BLaER1 (cell line): ENCODE data around the gene MLLT1.

ENCODE experiments used
- H3K27ac ChIP-seq: shearing (Covaris generic); formaldehyde crosslinking; 2 replicates; pipeline ENCODE4 v1.8.1; 2022
- H3K27me3 ChIP-seq: shearing (Covaris generic); formaldehyde crosslinking; 2 replicates; pipeline ENCODE4 v1.8.1; 2022
- H3K36me3 ChIP-seq: shearing (Covaris generic); formaldehyde crosslinking; 2 replicates; pipeline ENCODE4 v1.8.1; 2022
- H3K4me1 ChIP-seq: shearing (Covaris generic); formaldehyde crosslinking; 2 replicates; pipeline ENCODE4 v1.8.1; 2022
- H3K4me2 ChIP-seq: shearing (Covaris generic); formaldehyde crosslinking; 2 replicates; pipeline ENCODE4 v1.8.1; 2022
- H3K4me3 ChIP-seq: shearing (Covaris generic); formaldehyde crosslinking; 2 replicates; pipeline ENCODE4 v1.8.1; 2022
- H3K9ac ChIP-seq: shearing (Covaris generic); formaldehyde crosslinking; 2 replicates; pipeline ENCODE4 v1.8.1; 2022
- H3K9me3 ChIP-seq: shearing (Covaris generic); formaldehyde crosslinking; 2 replicates; pipeline ENCODE4 v1.8.1; 2022
- H4K20me1 ChIP-seq: shearing (Covaris generic); formaldehyde crosslinking; 2 replicates; pipeline ENCODE4 v1.8.1; 2022
- Cebpa-rat ChIP-seq: shearing (Covaris generic); IDR thresholded peaks from 2 replicates; pipeline ENCODE4 v1.8.1; 2022

MLLT1 gene

DNA sequence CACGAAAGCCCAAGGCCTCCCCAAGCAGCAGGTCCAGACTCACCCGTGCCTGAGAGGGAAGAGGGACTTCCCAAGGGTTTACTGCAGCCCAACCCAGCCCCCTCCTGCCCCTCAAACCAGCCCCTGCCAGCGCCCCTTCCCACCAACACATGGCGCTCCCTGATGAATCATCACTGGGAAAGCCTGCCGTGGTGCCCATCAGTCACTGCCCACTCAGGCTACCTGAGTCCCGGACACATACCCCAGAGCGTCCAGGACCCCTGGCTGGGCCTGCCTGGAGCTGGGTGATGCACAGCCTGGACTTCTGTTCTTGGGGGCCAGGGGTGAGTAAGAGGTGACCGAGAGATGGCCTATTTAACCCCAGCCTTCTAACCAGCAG is 60.6 kb downstream of the MLLT1 start:
- Histone ChIP-seq H3K4me1 (peaks cover 63% of the 10 kb centered on the region), H3K9ac (no peak overlapping the region), H4K20me1 (peaks cover 73% of the 10 kb centered on the region), H3K27me3 (no peaks in the 10 kb centered on the region), H3K36me3 (peaks cover 90% of the 10 kb centered on the region), H3K4me3 (no peak overlapping the region), H3K27ac (no peak overlapping the region), H3K9me3 (no peaks in the 10 kb centered on the region), H3K4me2 (peak overlapping the region; percentile 55)
- TF ChIP-seq Cebpa-rat: no peak

- Histone ChIP-seq H3K36me3 (peaks cover 86% of the 10 kb centered on the region), H3K4me1 (peaks cover 58% of the 10 kb centered on the region), H3K4me2 (peak overlapping the region; percentile 55; the same call in 1 of the 2 replicates)
Observed at GRCh38 chr19:6218491-6219146, 61.2 kb downstream of the MLLT1 start.

DNA sequence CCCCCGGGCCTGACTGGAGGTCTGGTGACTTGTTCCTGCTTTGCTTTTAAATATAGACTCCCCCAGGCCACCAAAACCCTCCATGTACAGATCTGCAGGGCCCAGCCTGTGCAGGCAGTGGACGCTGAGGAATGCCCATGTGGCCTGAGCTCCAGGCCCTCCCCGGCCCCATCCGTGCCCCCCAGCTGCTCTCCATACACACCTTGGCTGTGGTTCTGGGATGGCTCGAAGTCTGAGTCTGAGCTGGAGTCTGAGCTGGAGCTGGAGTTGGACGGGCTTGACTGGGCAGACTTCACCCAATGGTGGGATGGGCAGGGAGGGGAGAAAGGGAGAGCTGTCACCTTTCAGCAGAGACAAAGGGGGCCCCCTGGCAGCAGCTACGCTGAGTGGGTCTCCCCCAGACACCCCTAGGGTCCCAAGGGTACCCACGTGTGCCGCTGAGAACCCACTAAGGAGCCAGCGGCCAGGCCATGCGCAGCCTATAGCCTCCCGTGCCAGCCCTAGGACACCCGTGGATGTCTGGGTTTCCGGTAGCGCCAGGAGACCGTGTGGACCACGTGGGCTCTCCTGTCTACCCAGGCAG is 61.9 kb downstream of the MLLT1 start:
- Histone ChIP-seq H4K20me1 (peaks cover 61% of the 10 kb centered on the region), H3K4me3 (no peak overlapping the region), H3K4me1 (peaks cover 50% of the 10 kb centered on the region), H3K27ac (no peak overlapping the region), H3K9me3 (no peaks in the 10 kb centered on the region), H3K9ac (no peak overlapping the region), H3K27me3 (no peaks in the 10 kb centered on the region), H3K36me3 (peaks cover 85% of the 10 kb centered on the region), H3K4me2 (no peak overlapping the region)
- no peak for TF ChIP-seq Cebpa-rat

More at GRCh38 chr19:6218491-6219146, 61.2 kb downstream of the MLLT1 start:
- Histone ChIP-seq H3K9ac (no peak overlapping the region), H4K20me1 (peaks cover 68% of the 10 kb centered on the region), H3K27ac (no peak overlapping the region), H3K4me3 (no peak overlapping the region), H3K9me3 (no peaks in the 10 kb centered on the region), H3K27me3 (no peaks in the 10 kb centered on the region)
- TF ChIP-seq Cebpa-rat: no peak

DNA sequence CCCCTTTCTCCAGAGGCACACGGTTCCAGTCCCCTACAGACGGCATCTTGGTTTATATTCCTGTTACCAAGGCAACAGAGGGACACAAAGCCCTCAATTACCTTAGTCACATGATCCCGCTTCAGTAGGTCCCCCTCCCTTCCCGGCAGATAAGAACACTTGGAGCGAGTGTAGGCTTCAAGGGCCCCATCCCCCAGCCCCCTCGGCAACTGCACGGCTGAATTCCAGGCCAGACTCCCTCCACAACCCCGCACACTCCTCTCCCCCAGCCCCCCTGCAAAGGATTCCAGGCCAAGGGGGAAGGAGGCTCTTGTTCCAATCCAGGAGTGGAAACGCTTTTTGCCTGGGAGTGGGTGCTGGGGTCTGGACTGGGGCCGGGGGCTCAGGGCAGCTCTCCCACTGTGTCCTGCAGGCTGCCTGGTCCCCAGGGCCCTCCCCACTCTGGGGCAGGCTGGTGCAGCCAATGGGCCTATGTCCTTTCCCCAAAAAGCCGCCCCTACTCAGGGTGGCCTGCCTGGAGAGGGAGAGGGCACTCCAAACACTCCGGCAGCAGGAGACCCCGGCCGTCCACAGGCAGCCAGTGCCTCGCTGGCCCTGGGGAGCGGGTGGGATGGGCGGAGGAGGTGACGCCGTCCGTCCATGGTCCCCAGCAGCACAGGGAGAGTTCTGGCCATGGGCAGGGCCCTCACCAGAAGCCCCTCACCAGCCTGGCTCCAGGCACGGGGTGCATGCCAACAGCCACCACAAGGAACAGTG is 62.6 kb downstream of the MLLT1 start:
- Histone ChIP-seq H3K4me3 (no peak overlapping the region), H3K27ac (no peak overlapping the region), H3K36me3 (peaks cover 87% of the 10 kb centered on the region), H3K4me1 (peaks cover 49% of the 10 kb centered on the region), H3K27me3 (no peaks in the 10 kb centered on the region), H3K9me3 (no peaks in the 10 kb centered on the region), H3K4me2 (no peak overlapping the region), H3K9ac (no peak overlapping the region), H4K20me1 (peaks cover 54% of the 10 kb centered on the region)
- TF ChIP-seq Cebpa-rat: no peak

GRCh38 chr19:6216236-6216995 is 63.4 kb downstream of the MLLT1 start:
- no peak overlapping the region for H3K4me2 ChIP-seq
- H3K36me3 ChIP-seq: peaks cover 87% of the 10 kb centered on the region
- no peaks in the 10 kb centered on the region for H3K9me3 ChIP-seq
- TF ChIP-seq Cebpa-rat: no peak
- no peak overlapping the region for H3K4me3 ChIP-seq
- peaks cover 46% of the 10 kb centered on the region for H4K20me1 ChIP-seq
- no peak overlapping the region for H3K27ac ChIP-seq
- no peak overlapping the region for H3K9ac ChIP-seq
- H3K4me1 ChIP-seq: peaks cover 46% of the 10 kb centered on the region
- H3K27me3 ChIP-seq: no peaks in the 10 kb centered on the region

- Histone ChIP-seq H3K27me3 (no peaks in the 10 kb centered on the region), H3K4me1 (peaks cover 46% of the 10 kb centered on the region), H3K9ac (no peak overlapping the region), H3K4me3 (no peak overlapping the region), H3K4me2 (no peak overlapping the region), H3K36me3 (peaks cover 87% of the 10 kb centered on the region), H4K20me1 (peaks cover 40% of the 10 kb centered on the region), H3K9me3 (no peaks in the 10 kb centered on the region), H3K27ac (no peak overlapping the region)
- no peak for TF ChIP-seq Cebpa-rat
Observed at GRCh38 chr19:6215701-6216235, 64.0 kb downstream of the MLLT1 start.

DNA sequence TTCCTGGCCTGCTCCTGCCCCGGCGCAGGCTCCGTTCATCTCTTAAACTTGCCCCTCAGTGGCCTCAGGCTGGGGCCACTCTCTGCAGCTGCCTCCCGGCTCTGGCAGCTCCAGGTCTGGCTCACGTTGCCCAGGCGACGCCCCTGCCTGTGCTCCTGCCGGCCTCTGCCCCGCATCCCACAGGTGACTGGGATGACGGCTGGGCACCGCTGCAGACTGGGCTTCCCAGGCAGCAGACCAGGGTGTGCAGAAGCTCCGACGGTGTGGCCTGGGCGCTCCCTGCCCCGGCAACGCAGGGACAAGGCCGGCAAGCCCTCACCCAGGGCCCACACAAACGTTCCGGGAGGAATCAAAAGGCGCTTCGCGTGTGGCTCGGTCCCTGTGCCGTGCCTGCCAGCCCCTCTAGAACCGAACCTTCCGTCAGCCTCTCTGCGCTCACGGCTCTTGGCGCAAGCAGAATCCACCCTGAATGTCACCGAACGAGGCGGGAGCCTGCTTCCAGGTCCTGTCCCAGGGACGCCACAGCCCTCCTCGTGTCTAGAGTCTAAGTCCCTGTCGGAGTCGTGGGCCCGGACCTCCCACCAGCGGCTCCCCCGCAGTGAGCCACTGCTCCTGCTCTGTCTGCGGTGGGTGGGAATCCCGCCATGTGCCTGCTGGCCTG is 64.8 kb downstream of the MLLT1 start:
- peaks cover 84% of the 10 kb centered on the region for H3K36me3 ChIP-seq

DNA sequence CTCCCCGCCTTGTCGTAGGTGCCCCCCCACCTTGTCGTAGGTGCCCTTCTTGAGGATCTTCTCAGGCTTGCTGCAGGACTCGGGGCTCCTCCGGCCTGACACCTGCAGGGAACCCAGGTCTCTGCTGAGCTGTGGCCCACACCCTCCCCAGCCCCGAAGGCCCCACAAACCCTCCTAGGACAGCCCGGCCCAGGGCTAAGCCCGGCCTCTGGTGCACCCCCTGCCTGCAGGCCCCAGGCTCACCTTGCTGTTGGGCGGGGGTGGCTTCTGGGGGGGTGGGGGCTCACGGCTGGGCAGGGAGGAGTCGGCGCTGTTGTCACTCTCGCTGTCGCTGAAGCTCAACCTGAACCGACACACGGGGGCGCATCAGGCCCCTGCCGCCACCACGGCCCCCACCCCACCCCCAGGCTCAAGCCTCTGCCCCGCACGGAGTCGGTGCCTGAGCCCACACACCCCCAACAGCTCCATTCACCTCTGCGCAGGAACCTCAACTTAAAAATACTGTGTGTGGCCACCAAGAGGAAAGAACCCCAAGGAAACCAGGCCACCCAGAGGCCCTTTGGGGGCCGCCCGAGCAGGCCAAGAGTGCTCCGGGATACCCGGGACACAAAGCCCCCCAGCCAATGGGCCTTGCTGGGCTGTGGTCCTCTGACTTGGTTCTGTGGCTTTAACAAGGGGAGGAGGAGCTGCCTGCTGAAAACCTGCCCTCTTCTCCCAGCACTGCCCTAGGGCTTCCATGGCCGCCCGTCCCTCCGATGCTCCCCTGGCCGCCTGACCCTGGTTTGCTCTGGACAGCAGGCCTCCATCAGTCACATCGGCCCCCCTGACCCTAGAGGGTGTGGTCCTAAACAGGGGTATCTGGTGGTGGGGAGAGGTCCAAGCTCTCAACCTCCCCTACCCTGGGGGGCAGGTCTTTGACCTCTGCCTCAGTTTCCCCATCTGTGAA is 65.8 kb downstream of the MLLT1 start:
- peaks cover 22% of the 10 kb centered on the region for H4K20me1 ChIP-seq
- H3K4me3 ChIP-seq: no peak overlapping the region
- H3K36me3 ChIP-seq: peaks cover 73% of the 10 kb centered on the region
- H3K4me1 ChIP-seq: peaks cover 46% of the 10 kb centered on the region
- no peaks in the 10 kb centered on the region for H3K9me3 ChIP-seq
- no peak overlapping the region for H3K27ac ChIP-seq
- TF ChIP-seq Cebpa-rat: no peak
- no peaks in the 10 kb centered on the region for H3K27me3 ChIP-seq
- H3K9ac ChIP-seq: no peak overlapping the region
- no peak overlapping the region for H3K4me2 ChIP-seq

More for the DNA sequence above, 64.8 kb downstream of the MLLT1 start:
- Histone ChIP-seq H4K20me1 (peaks cover 32% of the 10 kb centered on the region), H3K9me3 (no peaks in the 10 kb centered on the region), H3K4me2 (no peak overlapping the region), H3K4me3 (no peak overlapping the region), H3K27me3 (no peaks in the 10 kb centered on the region), H3K4me1 (peaks cover 46% of the 10 kb centered on the region), H3K27ac (no peak overlapping the region), H3K9ac (no peak overlapping the region)
- TF ChIP-seq Cebpa-rat: no peak
